Measurements from ENCODE around the gene RAB32. TPM values are rescaled to one million over a fixed set of nuclear protein-coding genes. Genes with fewer than 3 reads are reported as not detected.

RAB32 gene
- total RNA-seq, 2 experiments from 2014 or later, result not detected

GRCh38 chr6:146598772-146599405 is 55.3 kb downstream of the RAB32 start, which contains the start of gene ADGB:
ADGB (plus strand) TSS chr6:146598972; CDS start chr6:146599041, 69 bp downstream.
- peaks cover 27% of the 10 kb centered on the region for H3K27me3 Mint-ChIP-seq
- H3K36me3 Mint-ChIP-seq, result no peaks in the 10 kb centered on the region
- H3K4me3 Mint-ChIP-seq, result peak within 1 kb of the TSS; percentile 42
- no peaks in the 10 kb centered on the region for H3K9me3 Mint-ChIP-seq
- no peak within 1 kb of the TSS for H3K27ac Mint-ChIP-seq
- H3K4me1 Mint-ChIP-seq, result peaks cover 3% of the 10 kb centered on the region
- DNase-seq, result peak; percentile 12

GRCh38 chr6:146601352-146601751 is 57.7 kb downstream of the RAB32 start:
- Mint-ChIP-seq H3K4me3 (no peak overlapping the region), H3K9me3 (no peaks in the 10 kb centered on the region), H3K4me1 (peaks cover 3% of the 10 kb centered on the region), H3K27me3 (peaks cover 24% of the 10 kb centered on the region), H3K36me3 (no peaks in the 10 kb centered on the region), H3K27ac (no peak overlapping the region)
- no peak for DNase-seq

GRCh38 chr6:146602526-146602925 is 58.9 kb downstream of the RAB32 start:
- Mint-ChIP-seq H3K27ac (no peak overlapping the region), H3K9me3 (no peaks in the 10 kb centered on the region), H3K4me1 (peaks cover 3% of the 10 kb centered on the region), H3K36me3 (no peaks in the 10 kb centered on the region), H3K27me3 (peaks cover 24% of the 10 kb centered on the region), H3K4me3 (no peak overlapping the region)
- no peak for DNase-seq

Other genes starting within 250 kb of the RAB32 start
- gene ADGB, start 55.1 kb downstream of the RAB32 start, total RNA-seq, result not detected

Data from activated naive CD8-positive, alpha-beta T cell treated with anti-CD3 and anti-CD28 coated beads for 36 hours (primary cell).